Amniotic epithelial cell (primary cell): ENCODE results near the gene MSX1.
A peak's percentile ranks its signal among the peaks of the same experiment; 100 is the strongest.

Experiments
- DNase-seq: peaks from one replicate; pipeline ENCODE4 v3.0.0-alpha.2; 2010; ENCODE audit warnings: low read depth

MSX1 gene

DNA sequence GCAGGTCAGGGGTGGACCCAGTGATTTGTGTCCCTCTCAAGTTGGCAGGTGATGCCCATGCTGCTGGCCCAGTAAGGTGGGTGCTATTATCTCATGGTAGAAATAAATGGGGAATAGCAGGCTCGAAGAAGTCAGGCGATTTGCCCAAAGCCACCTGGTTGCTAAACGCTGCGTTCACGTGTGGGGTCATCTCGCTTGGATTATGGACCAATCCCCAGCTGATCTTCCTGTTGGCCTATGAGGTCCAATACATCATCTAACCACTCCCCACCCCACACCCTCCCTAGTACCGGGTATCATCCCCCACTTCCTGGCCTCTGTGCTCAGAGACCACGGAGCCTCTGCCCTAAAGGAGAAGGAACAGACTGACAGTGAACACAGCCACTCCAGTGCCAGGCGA is 18.3 kb upstream of the MSX1 start:
- no peak for DNase-seq

DNA sequence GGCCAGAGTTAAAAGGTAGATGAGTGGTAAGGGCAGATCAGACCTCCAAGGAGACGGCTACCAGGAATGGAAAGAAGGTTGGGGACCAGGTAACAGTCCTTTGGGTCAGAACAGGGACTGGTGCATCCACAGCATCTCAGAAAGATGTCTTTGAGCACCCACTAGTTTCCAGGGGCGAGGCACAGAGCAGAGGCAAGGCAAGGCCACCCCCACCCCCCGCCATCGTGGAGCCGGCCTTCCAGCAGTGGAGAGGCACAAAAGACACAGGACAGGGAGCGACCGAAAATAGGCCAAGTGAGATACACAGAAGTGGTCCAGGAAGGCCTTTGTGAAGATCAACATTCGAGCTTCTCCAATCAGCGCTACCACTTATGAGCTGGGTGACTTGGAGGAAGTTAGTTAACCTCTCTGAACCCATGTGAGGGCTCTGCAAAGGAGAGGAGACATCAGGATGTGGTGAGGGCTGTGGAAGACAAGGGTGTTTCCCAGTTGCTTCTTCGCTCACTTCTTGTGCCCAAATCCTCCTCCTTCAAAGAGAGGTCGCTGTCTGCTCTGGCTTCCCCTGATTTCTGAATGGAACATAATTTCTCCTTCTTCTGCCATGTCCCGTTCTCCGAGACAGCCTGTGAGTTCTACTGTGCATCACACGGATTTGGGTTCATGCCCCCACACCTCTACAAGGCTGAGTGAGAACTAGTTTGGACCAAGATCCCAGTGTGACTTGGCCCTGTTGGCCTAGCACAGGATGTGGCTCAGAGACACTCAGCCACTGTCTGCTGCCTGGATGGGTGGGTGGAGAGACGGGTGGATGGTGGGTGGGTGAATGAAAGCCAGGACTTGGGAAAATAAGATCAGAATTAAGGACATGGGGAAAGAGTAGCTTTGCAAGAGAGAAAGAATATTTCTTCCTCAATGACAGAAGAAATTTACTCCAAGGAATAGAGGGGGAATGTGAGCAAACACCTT is 16.7 kb upstream of the MSX1 start:
- no peak for DNase-seq

DNA sequence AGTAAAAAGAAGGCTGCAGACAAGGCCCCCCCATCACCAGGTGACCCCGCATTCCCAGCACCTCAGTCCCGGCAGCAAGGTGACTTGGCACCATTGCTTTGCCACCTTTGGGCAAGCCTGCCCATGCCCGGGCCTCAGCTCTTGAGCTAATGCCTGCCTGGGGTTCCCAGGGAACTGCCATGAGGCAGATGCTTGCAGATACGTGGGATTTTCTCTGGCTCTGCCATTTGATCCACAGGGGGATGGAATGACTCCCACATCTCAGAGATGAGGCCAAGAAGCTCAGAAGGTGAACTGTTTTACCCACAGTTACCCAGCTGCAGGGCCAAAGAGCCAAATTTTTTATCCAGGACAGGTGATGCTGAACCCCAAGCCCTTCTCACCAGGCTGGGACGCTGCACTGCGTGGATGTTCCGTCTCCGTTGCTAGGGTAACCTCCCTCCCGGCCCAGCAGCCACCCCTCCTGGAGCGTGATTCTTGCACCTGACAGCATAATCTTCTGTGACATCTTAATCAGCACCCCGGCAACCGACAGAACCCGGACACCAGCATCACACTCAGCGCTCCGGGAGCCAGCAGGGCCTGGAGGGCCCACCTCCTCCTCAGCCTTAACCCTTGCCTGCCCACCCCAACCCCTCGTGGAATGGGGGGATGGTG is 15.7 kb upstream of the MSX1 start:
- no peak for DNase-seq

DNA sequence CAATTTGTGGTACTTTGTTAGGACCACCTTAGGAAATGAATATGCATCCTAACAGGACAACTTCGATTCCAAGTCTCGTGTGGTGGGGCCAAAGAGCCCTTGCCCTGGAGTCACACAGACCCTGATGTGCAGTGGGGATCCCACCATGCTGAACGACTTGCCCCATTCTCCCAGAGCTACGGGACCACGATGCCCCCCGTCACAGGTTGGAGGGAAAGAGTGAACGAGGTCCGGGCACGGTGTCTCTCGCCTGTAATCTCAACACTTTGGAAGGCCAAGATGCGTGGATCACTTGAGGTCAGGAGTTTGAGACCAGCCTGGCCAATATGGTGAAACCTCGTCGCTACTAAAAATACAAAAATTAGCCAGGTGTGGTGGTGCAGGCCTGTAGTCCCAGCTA is 14.4 kb upstream of the MSX1 start:
- DNase-seq, result no peak

DNA sequence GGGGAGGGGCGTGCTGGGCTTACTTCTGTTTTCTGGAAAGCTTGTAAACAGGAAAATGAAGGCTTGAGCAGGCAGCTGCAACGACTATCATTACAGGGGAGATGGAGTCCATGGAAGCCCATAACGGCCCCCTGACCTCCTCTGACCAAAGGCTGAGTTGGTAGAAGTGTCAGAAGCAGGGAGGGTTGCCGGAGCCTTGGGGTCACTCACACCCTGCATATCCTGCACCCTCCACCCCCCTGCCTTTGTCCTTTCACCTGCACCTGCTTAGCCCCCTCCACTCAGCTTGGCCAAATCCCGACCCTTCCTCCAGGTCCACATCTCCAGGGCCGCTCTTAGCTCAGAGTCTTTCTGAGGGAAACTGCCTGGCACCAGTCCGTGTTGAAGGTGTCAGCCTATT is 12.5 kb upstream of the MSX1 start:
- DNase-seq, result no peak

DNA sequence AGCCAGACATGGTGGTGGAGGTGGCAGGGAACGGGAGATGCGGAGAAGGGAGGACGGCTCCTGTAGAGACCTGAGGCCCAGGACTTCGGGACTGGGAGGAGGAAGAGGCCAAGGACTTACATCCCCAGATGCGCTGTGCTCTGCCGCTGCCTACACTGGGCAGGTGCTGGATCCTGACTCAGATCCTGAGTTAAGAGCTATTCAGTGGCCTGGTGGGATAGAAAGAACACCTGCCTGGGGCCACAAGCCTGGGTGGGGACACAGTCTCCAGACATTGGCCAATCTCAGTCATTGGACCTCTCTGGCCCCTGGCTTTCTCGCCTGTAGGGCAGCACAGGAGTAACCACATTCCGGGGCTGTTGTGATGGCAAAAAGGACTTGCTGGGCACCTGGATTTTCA is 10.9 kb upstream of the MSX1 start:
- DNase-seq, result no peak

DNA sequence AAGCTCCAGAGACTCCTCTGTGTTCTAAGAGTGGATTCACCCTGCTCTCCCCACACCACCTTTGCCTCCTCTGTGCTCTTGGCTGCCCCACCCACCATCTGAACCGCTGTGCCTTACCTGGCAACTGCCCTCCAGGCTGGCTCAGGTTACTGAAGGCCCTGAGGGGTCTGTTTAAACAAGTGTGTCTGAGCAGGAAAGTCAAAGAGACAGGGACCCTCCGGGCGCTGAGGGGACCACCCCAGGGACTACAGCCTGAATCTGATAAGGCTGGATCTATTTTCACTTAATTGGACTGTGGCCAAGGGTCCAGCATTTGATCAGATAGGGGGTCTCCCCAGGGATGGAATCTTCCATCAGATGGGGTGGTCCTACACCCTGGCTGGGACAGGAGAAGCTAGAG is 10.4 kb upstream of the MSX1 start:
- no peak for DNase-seq

DNA sequence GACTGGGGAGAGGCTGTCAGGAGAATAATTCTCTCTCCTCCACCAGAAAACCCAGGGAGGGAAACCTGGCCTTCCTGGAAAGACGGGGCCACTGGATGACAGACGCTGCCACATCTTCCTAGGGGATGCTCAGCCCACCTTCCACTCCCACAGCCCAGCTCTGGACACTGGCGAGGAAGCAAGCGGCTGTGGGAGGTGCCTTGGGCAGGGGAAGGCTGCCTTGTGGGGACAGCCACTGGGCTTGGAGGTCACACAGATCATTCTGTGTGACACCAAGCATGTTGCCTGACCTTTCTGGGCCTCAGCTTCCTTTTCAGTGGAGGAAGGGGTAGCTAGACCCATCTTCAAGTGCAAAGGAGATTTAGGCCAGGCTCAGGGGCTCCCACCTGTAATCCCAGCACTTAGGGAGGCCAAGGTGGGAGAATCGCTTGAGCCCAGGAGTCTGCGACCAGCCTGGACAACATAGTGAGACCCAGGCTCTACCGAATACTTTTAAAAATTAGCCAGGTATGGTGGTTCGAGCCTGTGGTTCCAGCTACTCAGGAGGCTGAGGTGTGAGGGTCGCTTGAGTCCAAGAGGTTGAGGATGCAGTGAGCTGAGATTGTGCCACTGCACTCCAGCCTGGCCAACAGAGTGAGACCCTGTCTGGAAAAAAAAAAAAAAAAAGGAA is 9.8 kb upstream of the MSX1 start:
- DNase-seq, result no peak

DNA sequence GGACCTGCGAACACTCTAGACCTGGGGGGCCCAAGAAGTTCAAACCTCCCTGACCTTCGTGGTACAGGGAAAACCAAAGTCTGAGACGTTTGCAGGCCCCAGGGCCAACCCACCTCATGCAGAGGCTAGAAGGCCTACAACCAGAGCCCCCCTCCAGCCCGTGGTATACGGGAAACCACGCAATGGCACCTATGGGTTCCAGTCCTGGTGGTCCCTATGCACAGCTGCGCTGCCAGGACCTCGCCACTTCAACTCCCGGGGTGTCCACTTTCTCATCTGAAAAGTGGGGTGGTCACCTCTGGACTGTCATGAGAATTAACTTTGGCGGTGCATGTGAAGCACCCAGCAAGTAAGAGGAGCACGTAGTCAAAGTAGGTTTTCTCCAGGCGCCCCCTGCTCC is 8.4 kb upstream of the MSX1 start:
- no peak for DNase-seq

DNA sequence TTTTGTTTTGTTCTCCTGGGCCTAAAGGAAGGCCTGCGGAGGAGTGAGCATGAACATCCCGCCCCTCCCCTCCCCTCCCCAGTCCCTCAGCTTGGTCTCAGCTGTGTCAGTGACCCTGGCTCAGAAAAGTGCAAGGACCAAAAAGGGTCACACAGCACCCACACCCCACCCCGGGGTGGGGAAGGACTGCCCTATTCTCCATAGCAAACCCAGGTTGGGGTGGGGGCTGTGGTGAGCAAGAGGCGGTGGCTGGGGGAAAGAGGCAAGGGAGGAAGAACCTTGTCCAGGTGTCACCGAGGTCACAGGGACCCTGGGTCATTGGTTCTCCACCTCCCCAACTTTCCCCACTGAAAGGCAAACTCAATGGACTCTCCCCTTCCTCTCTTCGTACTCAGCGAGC is 7.6 kb upstream of the MSX1 start:
- DNase-seq, result no peak

DNA sequence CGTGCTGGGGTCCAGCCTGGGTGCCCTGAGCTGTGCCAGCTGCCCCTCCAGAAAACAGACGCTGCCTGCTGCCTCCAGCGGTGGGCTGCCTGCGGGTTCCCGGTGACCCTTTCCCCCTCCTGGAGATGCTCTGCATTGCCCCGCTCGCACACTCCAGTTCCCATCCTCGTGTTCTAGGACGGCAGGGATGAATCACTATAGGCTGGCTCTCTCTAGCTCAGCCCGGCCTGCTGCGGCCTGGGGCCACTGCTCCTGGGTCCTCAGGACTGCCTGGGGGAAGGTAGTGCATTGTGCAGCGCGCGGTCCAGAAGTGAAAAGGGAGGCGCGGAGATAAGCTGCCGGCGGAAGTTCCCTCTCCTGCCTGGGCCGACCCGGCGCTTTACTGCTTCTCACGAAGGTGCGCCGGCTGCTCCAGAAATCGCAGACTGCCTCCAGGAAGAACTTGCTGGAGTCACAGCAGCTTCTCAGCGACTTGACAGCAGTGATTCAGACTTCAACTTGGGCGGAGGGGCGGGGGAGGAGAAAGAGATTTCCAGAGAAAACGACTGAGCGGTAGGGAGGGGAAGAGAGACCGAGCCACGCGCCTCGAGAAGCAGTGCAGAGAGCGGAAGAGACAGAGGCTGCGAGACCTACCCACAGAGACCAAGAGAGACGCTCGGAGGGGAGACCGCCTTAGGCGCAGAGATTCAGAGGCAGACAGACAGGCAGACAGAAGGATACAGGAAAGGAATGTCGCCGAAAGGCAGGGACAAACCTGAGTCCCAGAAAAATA is 6.7 kb upstream of the MSX1 start:
- DNase-seq, result peak; percentile 56

DNA sequence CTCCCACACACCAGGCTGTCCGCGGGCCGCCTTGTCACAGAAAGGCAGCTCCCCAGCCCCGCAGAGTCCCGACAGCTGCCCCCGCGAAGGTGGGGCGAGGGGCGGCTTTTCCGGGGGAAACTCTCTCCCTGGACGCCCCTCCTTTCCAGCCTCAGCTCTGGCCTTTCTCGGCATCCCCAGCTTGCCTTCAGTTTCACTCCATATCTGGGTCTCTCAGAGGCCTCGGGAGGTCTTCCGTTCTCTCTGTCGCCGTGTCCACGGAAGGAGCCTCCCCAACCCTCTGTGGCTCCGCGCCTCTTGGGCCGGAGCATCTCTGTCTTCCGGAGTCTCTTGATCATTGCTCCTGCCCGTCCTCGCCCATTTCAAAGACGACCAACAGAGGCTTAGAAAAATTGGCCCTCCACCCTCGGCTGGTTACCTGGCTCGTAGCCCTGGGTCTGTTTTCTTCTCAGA is 6.1 kb upstream of the MSX1 start:
- DNase-seq, result no peak

DNA sequence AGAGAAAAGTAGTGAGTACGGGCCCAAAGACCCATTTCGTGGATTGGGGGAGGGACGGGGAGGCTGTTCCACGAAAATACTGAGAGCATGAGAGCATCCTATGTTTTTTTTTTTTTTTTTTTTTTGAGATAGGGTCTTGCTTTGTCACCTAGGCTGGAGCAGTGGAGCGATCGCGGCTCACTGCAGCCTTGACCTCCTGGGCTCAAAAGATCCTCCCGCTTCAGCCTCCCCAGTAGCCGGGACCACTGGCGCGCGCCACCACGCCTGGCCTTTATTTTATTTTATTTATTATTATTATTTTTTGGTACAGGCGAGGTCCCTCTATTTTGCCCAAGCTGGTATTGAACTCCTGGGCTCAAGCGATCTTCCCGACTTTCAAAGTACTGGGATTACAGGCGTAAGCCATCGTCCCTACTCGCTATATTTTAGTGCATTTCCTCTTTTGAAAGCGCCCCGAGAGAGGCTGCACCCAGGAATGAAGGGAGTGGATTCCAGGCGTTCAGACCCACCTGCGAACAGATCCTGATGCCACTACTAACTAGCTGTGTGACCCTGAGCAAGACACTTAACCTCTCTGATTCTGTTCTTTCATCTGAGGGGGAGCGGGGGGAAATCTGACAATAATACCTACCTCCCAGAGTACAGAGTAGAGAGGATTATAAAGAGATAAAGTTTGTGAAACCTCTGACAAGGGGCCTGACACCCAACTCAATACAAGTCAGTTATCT is 5.4 kb upstream of the MSX1 start:
- no peak for DNase-seq

DNA sequence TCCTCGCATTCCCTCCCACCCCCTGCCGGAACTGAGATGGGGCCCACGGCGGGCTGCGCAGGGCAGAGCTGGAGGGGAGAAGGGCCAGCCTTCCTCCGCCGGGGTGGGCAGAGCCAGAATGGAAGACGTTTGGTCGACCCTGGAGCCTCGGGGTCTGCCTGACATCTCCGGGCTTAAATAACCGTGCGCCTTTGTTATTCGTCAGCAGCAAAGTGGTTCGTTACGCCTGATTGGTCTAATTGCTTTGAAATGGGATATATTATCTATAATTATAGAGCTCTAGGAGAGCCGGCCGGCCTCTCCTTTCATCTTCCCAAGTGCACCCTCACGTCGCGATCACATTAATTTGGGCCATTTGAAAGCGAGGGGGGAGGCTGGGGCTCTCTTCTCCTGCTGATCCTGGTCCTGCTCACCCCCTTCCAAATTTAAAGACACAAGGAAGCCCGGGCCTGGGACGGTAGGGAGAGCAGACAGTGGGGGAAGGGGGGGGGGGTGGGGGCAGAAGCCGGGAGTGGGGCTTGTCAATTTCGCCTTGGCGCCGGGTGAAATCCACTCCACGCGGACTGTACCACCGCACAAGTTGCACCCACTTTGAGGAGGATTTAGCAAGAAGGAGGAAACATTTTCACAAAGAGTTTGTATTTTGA is 4.7 kb upstream of the MSX1 start:
- no peak for DNase-seq

DNA sequence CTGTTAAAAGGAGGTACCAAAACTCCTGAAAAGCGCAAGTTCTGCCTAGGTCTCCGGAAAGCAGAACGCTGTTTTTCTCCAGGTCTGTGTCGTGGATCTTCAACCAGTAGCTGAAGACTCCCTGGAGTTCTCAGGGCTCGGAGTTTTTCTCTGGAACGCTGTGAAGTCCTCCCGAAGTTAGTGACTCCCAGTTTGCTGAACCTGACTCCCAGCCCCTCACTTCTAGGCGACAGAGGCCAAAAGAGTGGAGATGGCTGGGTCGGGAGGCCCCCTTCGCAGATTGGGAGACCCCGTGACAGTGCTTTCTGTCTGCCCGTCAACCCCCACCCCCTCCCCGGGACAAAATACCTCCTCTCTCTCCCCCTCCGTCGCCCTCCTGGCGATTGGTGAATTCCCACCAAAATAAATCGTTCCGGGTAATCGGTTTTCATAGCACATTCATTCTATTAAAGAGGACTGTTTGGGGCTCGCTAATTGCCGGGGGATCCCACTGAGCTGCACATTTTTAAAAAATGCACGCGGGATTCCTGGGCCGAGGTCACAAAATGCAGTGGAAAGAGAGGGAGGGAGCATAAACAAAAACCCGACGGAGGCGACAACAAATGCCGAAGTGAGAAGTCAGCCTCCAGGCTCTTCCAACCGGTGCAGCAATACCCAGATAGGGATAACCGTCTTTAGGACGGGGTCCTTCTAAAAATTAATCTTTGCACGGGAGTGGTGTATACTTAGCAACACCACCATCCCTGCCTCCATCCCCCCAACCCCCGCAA is 4.0 kb upstream of the MSX1 start:
- DNase-seq, result no peak

DNA sequence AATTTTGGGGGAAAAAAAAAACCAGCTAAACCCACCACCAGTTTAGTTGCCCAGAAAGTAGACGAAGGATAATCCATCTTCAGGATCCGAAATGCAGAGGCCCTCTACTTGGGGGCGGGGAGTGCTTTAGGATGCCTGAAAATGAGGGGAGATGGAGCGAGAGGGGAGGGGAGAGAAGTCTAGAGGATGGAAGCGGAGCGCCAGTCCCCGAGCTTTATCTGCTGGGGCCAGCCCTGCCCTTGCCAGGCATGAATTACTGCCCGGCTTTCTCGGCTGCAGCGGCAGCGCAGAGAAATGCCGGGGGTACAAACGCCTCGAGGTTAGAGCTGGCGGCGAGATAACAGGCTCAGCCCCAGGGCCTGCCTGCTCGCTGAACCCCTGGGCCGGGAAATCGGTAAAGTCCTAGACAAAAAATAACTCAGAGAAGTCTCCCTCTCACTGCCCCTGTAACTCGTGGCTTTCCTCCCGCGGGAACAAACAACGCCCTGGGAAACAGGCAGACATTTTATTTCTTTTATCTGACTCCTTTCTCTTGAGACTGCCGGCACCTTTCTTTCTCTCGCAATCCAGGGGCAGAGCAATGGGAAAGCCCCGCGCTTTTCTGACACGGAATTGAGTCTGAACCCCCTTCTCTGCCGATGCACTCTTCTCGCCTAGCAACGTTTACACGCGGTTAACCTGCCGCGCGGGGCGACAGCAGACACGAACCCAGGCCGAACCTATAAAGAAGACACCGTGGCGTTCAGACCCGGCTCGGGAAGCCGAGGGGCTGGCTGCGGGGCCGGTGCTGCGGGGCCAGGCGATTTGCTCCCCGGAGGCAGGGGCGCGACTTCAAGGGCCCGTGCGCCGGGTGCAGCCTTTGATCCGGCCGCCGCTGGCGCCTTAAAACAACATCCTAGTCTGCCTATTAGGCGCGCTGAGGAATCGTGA is 3.1 kb upstream of the MSX1 start:
- DNase-seq, result no peak

DNA sequence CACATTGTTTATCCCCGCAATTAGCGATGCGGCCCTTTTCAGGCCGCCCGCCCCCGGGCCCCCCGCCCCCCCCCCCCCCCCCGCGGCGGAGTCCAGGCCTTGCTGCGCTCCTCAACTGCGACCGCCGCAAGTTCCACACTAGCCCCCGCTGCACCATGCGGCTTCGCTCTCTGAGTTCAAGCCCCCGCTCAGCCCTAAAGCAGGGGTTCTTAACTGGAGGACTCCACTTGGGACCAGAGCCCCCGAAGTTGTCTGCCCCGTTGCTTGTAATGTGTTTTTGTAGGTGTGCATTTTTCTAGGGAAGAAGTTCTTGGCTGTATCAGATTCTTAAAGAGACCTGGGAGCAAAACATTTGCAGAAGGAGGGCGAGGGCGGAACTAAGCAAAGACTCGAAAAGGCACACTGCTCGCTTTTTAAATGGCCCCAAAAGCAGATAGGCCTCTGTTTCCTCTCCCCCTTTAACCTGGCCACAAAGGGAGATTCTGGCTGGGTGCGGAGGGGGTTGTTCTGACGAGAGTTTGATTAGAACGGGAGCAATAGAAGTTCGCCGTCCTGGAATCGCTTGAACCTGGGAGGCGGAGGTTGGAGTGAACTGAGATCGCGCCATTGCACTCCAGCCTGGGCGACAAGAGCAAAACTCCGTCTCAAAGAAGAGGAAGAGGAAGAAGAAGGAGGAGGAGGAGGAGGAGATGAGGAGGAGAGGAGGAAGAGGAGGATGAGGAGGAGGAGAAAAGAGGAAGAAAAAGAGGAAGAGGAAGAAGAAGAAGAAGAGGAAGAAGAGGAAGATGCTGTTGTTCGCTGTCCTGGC is 2.3 kb upstream of the MSX1 start:
- no peak for DNase-seq

DNA sequence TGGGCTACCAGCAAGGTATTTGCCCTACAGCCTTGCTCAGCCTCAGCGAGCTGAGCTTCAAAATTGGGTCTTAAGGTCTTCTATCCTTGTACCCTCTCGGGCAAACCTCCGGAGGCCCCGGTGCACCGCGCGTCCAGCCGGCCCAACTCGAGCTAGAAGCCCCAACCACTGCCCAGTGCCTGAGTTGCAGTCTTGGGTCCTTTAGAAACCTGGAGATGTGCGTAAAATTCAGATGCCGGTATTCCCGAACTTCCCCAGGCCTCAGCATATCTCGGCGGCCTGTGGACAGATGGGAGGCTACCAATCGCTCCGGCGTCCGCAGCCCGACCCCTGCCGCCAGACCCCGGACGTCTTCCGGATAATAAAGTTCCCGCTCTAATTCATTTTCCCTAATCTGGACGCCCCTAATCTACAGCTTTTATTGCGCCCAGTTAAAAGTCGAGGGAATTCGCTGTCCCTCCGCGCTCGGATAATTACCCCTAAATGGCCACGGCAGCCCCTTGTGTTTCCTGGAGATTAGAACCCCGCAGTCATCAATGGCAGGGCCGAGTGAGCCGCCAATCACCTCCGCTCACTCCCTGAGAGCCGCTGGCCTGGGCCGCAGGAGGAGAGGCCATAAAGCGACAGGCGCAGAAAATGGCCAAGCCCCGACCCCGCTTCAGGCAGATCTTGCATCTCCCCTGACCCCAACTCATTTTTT is 1.5 kb upstream of the MSX1 start:
- DNase-seq, result no peak
